ENCODE measurements around the gene PRKN. TPM values are rescaled to one million over a fixed set of nuclear protein-coding genes. Genes with fewer than 3 reads are reported as not detected.

PRKN gene
- total RNA-seq, 1 experiment from 2014 or later = 2.0 TPM

DNA sequence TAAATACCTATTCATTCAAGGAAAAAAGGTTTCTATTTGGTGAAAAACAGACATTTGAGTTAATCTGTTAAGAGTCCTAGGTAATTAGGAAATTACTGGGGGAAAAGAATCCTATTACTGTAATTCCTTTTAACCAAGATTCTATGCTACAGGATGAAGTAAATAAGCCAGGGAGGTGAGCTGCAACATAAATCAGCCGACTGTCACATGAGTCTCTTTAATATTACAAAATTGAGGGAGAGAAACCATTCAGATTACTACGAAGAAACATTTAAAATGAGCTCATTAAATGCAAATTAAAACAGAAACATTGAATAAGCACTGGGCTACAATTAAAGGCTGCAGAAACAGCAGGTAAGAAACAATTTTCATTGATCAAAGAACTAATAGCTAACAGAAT, 5.3 kb downstream of the PRKN start:
- no CpG with 5 or more reads among the region's 2 CpGs for WGBS (ENCODE audit: extremely low coverage, insufficient read length, low lambda C conversion rate)
- no peak overlapping the region for H3K4ac ChIP-seq (ENCODE audit: low read depth, low read length)

More for the DNA sequence above, 5.3 kb downstream of the PRKN start:
- Histone ChIP-seq H2AFZ (ENCODE audit: low read length) (no peak overlapping the region), H2BK120ac (ENCODE audit: low read depth, low read length, poor library complexity, severe bottlenecking) (no peak overlapping the region), H3K9ac (ENCODE audit: extremely low read depth, insufficient read length, low read length) (no peak overlapping the region), H3K27ac (ENCODE audit: insufficient read length, low read depth, low read length) (no peak overlapping the region), H2BK15ac (ENCODE audit: low read depth, low read length) (no peak overlapping the region), H4K8ac (replicated peaks; ENCODE audit: insufficient read length, low read depth, low read length) (no peak overlapping the region), H4K5ac (ENCODE audit: insufficient read length, low read depth, low read length) (no peak overlapping the region), H3K79me2 (ENCODE audit: insufficient read depth, low read length) (no peaks in the 10 kb centered on the region), H3K23me2 (ENCODE audit: insufficient read length, low read depth, low read length, poor library complexity, severe bottlenecking) (no peaks in the 10 kb centered on the region), H3K23ac (ENCODE audit: insufficient read length, low read depth, low read length) (no peak overlapping the region), H3T11ph (ENCODE audit: low read length) (no peak overlapping the region), H2AK5ac (ENCODE audit: insufficient read length, low read length) (no peak overlapping the region), H4K20me1 (ENCODE audit: control insufficient read depth, insufficient read depth, insufficient read length) (no peaks in the 10 kb centered on the region), H3K4me2 (ENCODE audit: insufficient read depth, insufficient read length, low read length) (no peak overlapping the region), H2BK20ac (ENCODE audit: low read depth, low read length, poor library complexity, severe bottlenecking) (no peak overlapping the region), H3K27me3 (ENCODE audit: insufficient read depth, low read length) (no peaks in the 10 kb centered on the region), H3K79me1 (ENCODE audit: insufficient read depth, low read depth, low read length, poor library complexity, severe bottlenecking) (no peaks in the 10 kb centered on the region), H4K91ac (ENCODE audit: insufficient read length, low read depth, low read length) (no peak overlapping the region), H2BK12ac (ENCODE audit: insufficient read length, low read depth, low read length) (no peak overlapping the region), H3K9me3 (ENCODE audit: control insufficient read depth, low read depth, low read length) (no peaks in the 10 kb centered on the region), H3K18ac (ENCODE audit: insufficient read length, low read depth, low read length) (no peak overlapping the region), H2BK5ac (ENCODE audit: insufficient read length, low read length) (no peak overlapping the region), H3K14ac (ENCODE audit: insufficient read depth, low read length) (no peak overlapping the region), H3K4me1 (ENCODE audit: insufficient read depth, low read length) (no peaks in the 10 kb centered on the region), H3K56ac (ENCODE audit: insufficient read length, low read depth, low read length) (no peak overlapping the region)
- Mint-ChIP-seq H3K9me3 (no peaks in the 10 kb centered on the region; a peak in 1 of 5 replicates), H3K27ac (no peak overlapping the region), H3K4me3 (no peak overlapping the region), H3K36me3 (ENCODE audit: insufficient read depth in 1 of 3, low read depth in 3 of 3) (peaks cover 0 to 1% (median 0%) of the 10 kb centered on the region in 3 experiments; a peak in 3 of 7 replicates), H3K4me1 (peaks cover 17 to 23% of the 10 kb centered on the region in 2 experiments), H3K27me3 (ENCODE audit: low read depth) (peaks cover 4% of the 10 kb centered on the region)
- TF ChIP-seq, protein P1, sequence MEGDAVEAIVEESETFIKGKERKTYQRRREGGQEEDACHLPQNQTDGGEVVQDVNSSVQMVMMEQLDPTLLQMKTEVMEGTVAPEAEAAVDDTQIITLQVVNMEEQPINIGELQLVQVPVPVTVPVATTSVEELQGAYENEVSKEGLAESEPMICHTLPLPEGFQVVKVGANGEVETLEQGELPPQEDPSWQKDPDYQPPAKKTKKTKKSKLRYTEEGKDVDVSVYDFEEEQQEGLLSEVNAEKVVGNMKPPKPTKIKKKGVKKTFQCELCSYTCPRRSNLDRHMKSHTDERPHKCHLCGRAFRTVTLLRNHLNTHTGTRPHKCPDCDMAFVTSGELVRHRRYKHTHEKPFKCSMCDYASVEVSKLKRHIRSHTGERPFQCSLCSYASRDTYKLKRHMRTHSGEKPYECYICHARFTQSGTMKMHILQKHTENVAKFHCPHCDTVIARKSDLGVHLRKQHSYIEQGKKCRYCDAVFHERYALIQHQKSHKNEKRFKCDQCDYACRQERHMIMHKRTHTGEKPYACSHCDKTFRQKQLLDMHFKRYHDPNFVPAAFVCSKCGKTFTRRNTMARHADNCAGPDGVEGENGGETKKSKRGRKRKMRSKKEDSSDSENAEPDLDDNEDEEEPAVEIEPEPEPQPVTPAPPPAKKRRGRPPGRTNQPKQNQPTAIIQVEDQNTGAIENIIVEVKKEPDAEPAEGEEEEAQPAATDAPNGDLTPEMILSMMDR (conservative IDR thresholded peaks at IDR 0.05) = no peak
- DNase-seq = no peak
